HEK293 (cell line): ENCODE data around the gene MPV17L2.

ENCODE experiments used
- CTCF ChIA-PET: fragments of 350-600 bp; formaldehyde crosslinking; extraction: SDS; loops from one replicate; lab custom pipeline; 2021; ENCODE audit warnings: antibody characterized with exemption; lab: Yijun Ruan, JAX
- POLR2A ChIA-PET: fragments of 300-600 bp; formaldehyde crosslinking; extraction: SDS; loops from one replicate; lab custom pipeline; 2020; ENCODE audit warnings: antibody characterized with exemption, inconsistent platforms; lab: Yijun Ruan, JAX
- H3K27ac ChIP-seq: fragments of 200-500 bp; sonication (Bioruptor generic); 2 replicates; pipeline ENCODE4 v1.5.1; 2014; ENCODE audit warnings: low read depth, low read length, control low read depth, inconsistent platforms; ENCODE audit errors: extremely low read depth
- H3K36me3 ChIP-seq, 2 experiments: fragments of 200-500 bp in 1 of 2; sonication (Bioruptor generic) in 1 of 2; 1 replicate in 1 of 2; 2 replicates in 1 of 2; pipeline ENCODE4 v1.5.1; 2014 to 2017; ENCODE audit warnings: inconsistent platforms in 2 of 2, low read length in 2 of 2; ENCODE audit not compliant: control insufficient read depth in 2 of 2, insufficient read depth in 1 of 2
- H3K4me1 ChIP-seq: fragments of 200-500 bp; sonication (Bioruptor generic); 2 replicates; pipeline ENCODE4 v1.5.1; 2014; ENCODE audit warnings: mild to moderate bottlenecking, low read length, inconsistent platforms; ENCODE audit not compliant: control insufficient read depth, insufficient read depth
- H3K4me3 ChIP-seq: 2 replicates; pipeline ENCODE4 v1.5.1; 2011; ENCODE audit warnings: low read depth, mild to moderate bottlenecking, control low read depth, low read length, moderate library complexity
- H3K9me3 ChIP-seq: fragments of 200-500 bp; sonication (Bioruptor generic); 2 replicates; pipeline ENCODE4 v1.5.1; 2014; ENCODE audit warnings: low read depth, low read length, inconsistent platforms; ENCODE audit not compliant: control insufficient read depth, insufficient read depth
- FEZF1 ChIP-seq: fragments of 450-650 bp; formaldehyde crosslinking; IDR thresholded peaks from 2 replicates; pipeline ENCODE4 v1.5.1; 2016; ENCODE audit warnings: missing biosample characterization, missing genetic modification characterization
- GFI1B ChIP-seq: fragments of 450-650 bp; formaldehyde crosslinking; IDR thresholded peaks from 2 replicates; pipeline ENCODE4 v1.5.1; 2016; ENCODE audit warnings: missing biosample characterization, missing genetic modification characterization
- HOXD13 ChIP-seq: sonication (generic); formaldehyde crosslinking; IDR thresholded peaks from 2 replicates; pipeline ENCODE4 v1.8.0; 2022; ENCODE audit warnings: missing genetic modification reagents, borderline replicate concordance
- IKZF3 ChIP-seq: fragments of 450-650 bp; IDR thresholded peaks from 2 replicates; pipeline ENCODE4 v1.5.0; 2018; ENCODE audit warnings: missing biosample characterization, mild to moderate bottlenecking, missing genetic modification characterization, moderate library complexity
- PBX3 ChIP-seq: sonication (generic); formaldehyde crosslinking; IDR thresholded peaks from 2 replicates; pipeline ENCODE4 v1.8.1; 2022; ENCODE audit warnings: mild to moderate bottlenecking, moderate library complexity, missing genetic modification reagents
- SALL2 ChIP-seq: fragments of 450-650 bp; formaldehyde crosslinking; IDR thresholded peaks from 2 replicates; pipeline ENCODE4 v1.5.0; 2017; ENCODE audit warnings: missing biosample characterization, mild to moderate bottlenecking, missing genetic modification characterization, borderline replicate concordance
- SCRT1 ChIP-seq: fragments of 450-650 bp; formaldehyde crosslinking; IDR thresholded peaks from 2 replicates; pipeline ENCODE4 v1.5.1; 2016; ENCODE audit warnings: missing biosample characterization, missing genetic modification characterization, borderline replicate concordance
- SCRT2 ChIP-seq: fragments of 450-650 bp; formaldehyde crosslinking; IDR thresholded peaks from 2 replicates; pipeline ENCODE4 v1.5.1; 2016; ENCODE audit warnings: missing biosample characterization, missing genetic modification characterization
- SETDB1 ChIP-seq: IDR thresholded peaks from one replicate; pipeline ENCODE4 v1.6.1; 2017; ENCODE audit warnings: mild to moderate bottlenecking, low read length, moderate library complexity, mixed read lengths; ENCODE audit not compliant: insufficient read length
- ZBTB44 ChIP-seq: fragments of 450-650 bp; IDR thresholded peaks from 2 replicates; pipeline ENCODE4 v1.5.1; 2018; ENCODE audit warnings: missing biosample characterization, mild to moderate bottlenecking, missing genetic modification characterization
- ZBTB7A ChIP-seq: fragments of 450-650 bp; formaldehyde crosslinking; IDR thresholded peaks from 2 replicates; pipeline ENCODE4 v1.5.1; 2016; ENCODE audit warnings: low read depth, missing biosample characterization, missing genetic modification characterization
- ZBTB8A ChIP-seq: fragments of 450-650 bp; formaldehyde crosslinking; IDR thresholded peaks from 2 replicates; pipeline ENCODE4 v1.5.1; 2016; ENCODE audit warnings: missing biosample characterization, missing genetic modification characterization
- ZFP3 ChIP-seq: fragments of 450-650 bp; formaldehyde crosslinking; IDR thresholded peaks from 2 replicates; pipeline ENCODE4 v1.5.1; 2016; ENCODE audit warnings: low read depth, missing biosample characterization, missing genetic modification characterization
- ZFP41 ChIP-seq: fragments of 450-650 bp; formaldehyde crosslinking; IDR thresholded peaks from 2 replicates; pipeline ENCODE4 v1.5.1; 2016; ENCODE audit warnings: missing biosample characterization, missing genetic modification characterization, borderline replicate concordance
- ZNF140 ChIP-seq: fragments of 450-650 bp; formaldehyde crosslinking; IDR thresholded peaks from 2 replicates; pipeline ENCODE4 v1.5.1; 2016; ENCODE audit warnings: missing biosample characterization, missing genetic modification characterization
- ZNF155 ChIP-seq: fragments of 450-650 bp; formaldehyde crosslinking; IDR thresholded peaks from 2 replicates; pipeline ENCODE4 v1.5.1; 2016; ENCODE audit warnings: missing biosample characterization, missing genetic modification characterization
- ZNF175 ChIP-seq: fragments of 450-650 bp; formaldehyde crosslinking; IDR thresholded peaks from 2 replicates; pipeline ENCODE4 v1.5.1; 2016; ENCODE audit warnings: missing biosample characterization, missing genetic modification characterization
- ZNF302 ChIP-seq: fragments of 450-650 bp; formaldehyde crosslinking; IDR thresholded peaks from 2 replicates; pipeline ENCODE4 v1.5.1; 2016; ENCODE audit warnings: missing biosample characterization, missing genetic modification characterization, low read depth
- ZNF341 ChIP-seq: fragments of 450-650 bp; formaldehyde crosslinking; IDR thresholded peaks from 2 replicates; pipeline ENCODE4; 2016; ENCODE audit warnings: low read depth, missing biosample characterization, missing genetic modification characterization
- ZNF398 ChIP-seq: fragments of 450-650 bp; formaldehyde crosslinking; IDR thresholded peaks from 2 replicates; pipeline ENCODE4 v1.5.1; 2017; ENCODE audit warnings: missing biosample characterization, missing genetic modification characterization
- ZNF585B ChIP-seq: fragments of 450-650 bp; formaldehyde crosslinking; IDR thresholded peaks from 2 replicates; pipeline ENCODE4 v1.5.1; 2016; ENCODE audit warnings: missing biosample characterization, missing genetic modification characterization
- ZNF600 ChIP-seq: fragments of 450-650 bp; formaldehyde crosslinking; IDR thresholded peaks from 2 replicates; pipeline ENCODE4 v1.5.1; 2016; ENCODE audit warnings: missing biosample characterization, missing genetic modification characterization
- ZNF639 ChIP-seq: fragments of 450-650 bp; formaldehyde crosslinking; IDR thresholded peaks from 2 replicates; pipeline ENCODE4 v1.5.1; 2016; ENCODE audit warnings: missing biosample characterization, missing genetic modification characterization
- ZNF645 ChIP-seq: fragments of 450-650 bp; formaldehyde crosslinking; IDR thresholded peaks from 2 replicates; pipeline ENCODE4; 2016; ENCODE audit warnings: missing biosample characterization, missing genetic modification characterization
- ZNF654 ChIP-seq: fragments of 450-650 bp; formaldehyde crosslinking; IDR thresholded peaks from 2 replicates; pipeline ENCODE4 v1.5.1; 2016; ENCODE audit warnings: low read depth, missing biosample characterization, missing genetic modification characterization
- ZNF660 ChIP-seq: fragments of 450-650 bp; IDR thresholded peaks from 2 replicates; pipeline ENCODE4 v1.5.1; 2018; ENCODE audit warnings: missing biosample characterization, mild to moderate bottlenecking, missing genetic modification characterization
- ZNF677 ChIP-seq: fragments of 450-650 bp; IDR thresholded peaks from 2 replicates; pipeline ENCODE4 v1.5.0; 2018; ENCODE audit warnings: missing biosample characterization, mild to moderate bottlenecking, missing genetic modification characterization, moderate library complexity
- ZNF701 ChIP-seq: fragments of 450-650 bp; formaldehyde crosslinking; IDR thresholded peaks from 2 replicates; pipeline ENCODE4 v1.5.1; 2016; ENCODE audit warnings: missing biosample characterization, missing genetic modification characterization
- ZNF785 ChIP-seq: fragments of 450-650 bp; formaldehyde crosslinking; IDR thresholded peaks from 2 replicates; pipeline ENCODE4 v1.5.1; 2016; ENCODE audit warnings: missing biosample characterization, missing genetic modification characterization
- ZNF837 ChIP-seq: fragments of 450-650 bp; formaldehyde crosslinking; IDR thresholded peaks from 2 replicates; pipeline ENCODE4 v1.5.1; 2016; ENCODE audit warnings: missing biosample characterization, missing genetic modification characterization

The MPV17L2 gene

GRCh38 chr19:18206018-18206417 is 13.0 kb downstream of the MPV17L2 start (continued):
- TF ChIP-seq ZNF398 (tag by site-specific recombination) (no peak), IKZF3 (tag by site-specific recombination) (no peak), ZNF785 (tag by site-specific recombination) (no peak), ZNF660 (no peak), HOXD13 (no peak), ZFP41 (no peak), ZFP3 (no peak), SCRT1 (tag by site-specific recombination) (no peak)

- POLR2A ChIA-PET, result interaction anchor here (0.6 kb wide), 1 partner anchor 16 kb away, joined by 3 read pairs; no protein-coding TSS in a partner anchor
- no peak overlapping the region for H3K4me3 ChIP-seq
- H3K9me3 ChIP-seq, result no peaks in the 10 kb centered on the region
- CTCF ChIA-PET, result interaction anchor here (0.5 to 8.5 kb wide), 17 partner anchors 8 to 213 kb away, joined by 3 to 121 read pairs (median 4); partner anchors contain the start of genes ARRDC2 and JUND
- H3K36me3 ChIP-seq, result no peaks in the 10 kb centered on the region
- no peak overlapping the region for H3K27ac ChIP-seq
- H3K4me1 ChIP-seq, result peaks cover 8% of the 10 kb centered on the region
- no peak for TF ChIP-seq SALL2 (tag by site-specific recombination)
- no peak for TF ChIP-seq SETDB1
- TF ChIP-seq ZNF677 (tag by site-specific recombination), result no peak
- no peak for TF ChIP-seq ZNF585B (tag by site-specific recombination)
- TF ChIP-seq FEZF1, result no peak
- no peak for TF ChIP-seq ZBTB7A (tag by site-specific recombination)
- TF ChIP-seq ZNF701 (tag by site-specific recombination), result no peak
- TF ChIP-seq ZNF175 (tag by site-specific recombination), result no peak
- no peak for TF ChIP-seq ZNF837 (tag by site-specific recombination)
- TF ChIP-seq SCRT2 (tag by site-specific recombination), result no peak
- no peak for TF ChIP-seq ZNF302 (tag by site-specific recombination)
- TF ChIP-seq ZBTB44, result no peak
- no peak for TF ChIP-seq ZNF639
- no peak for TF ChIP-seq ZNF645
- TF ChIP-seq ZNF600, result peak; percentile 58; the same call in 1 of the 2 replicates
- no peak for TF ChIP-seq PBX3 (CRISPR knock-in tag)
- 0 out of 2 replicates have a peak, but pooled peaks have one; percentile 18 for TF ChIP-seq ZBTB8A (tag by site-specific recombination)
- TF ChIP-seq ZNF140, result no peak
- TF ChIP-seq GFI1B (tag by site-specific recombination), result no peak
- TF ChIP-seq ZNF654 (tag by site-specific recombination), result peak; percentile 38
- no peak; the same call in 1 of the 2 replicates for TF ChIP-seq ZNF341 (tag by site-specific recombination)
- no peak for TF ChIP-seq ZNF155 (tag by site-specific recombination)
Observed at GRCh38 chr19:18208098-18208951, 15.3 kb downstream of the MPV17L2 start.
